Left renal cortex interstitium (tissue), 4 donors: ENCODE measurements around the gene GNG7. TPM values are rescaled to one million over a fixed set of nuclear protein-coding genes. Genes with fewer than 3 reads are reported as not detected.
"Not testable (repeated sequence)": the region's sequence is repeated elsewhere in the genome, so short reads cannot be mapped to it uniquely, and the experiment has no call there.

ENCODE experiments used
- DNase-seq, 4 donors: peaks; one replicate each; pipeline ENCODE4 v3.0.0-alpha.2; 2013; ENCODE audit warnings: low read depth in 4 of 4, low spot score in 2 of 4, missing footprints in 1 of 4
- polyA plus RNA-seq, 4 donors: library from polyadenylated mRNA; unstranded; fragments of 120-200 nt; gene quantifications; one replicate each; pipeline ENCODE4 v1.2.1, GENCODE V29; 2013; ENCODE audit not compliant: insufficient read length in 4 of 4

Gene GNG7
- polyA plus RNA-seq, 4 donors = 5.2 to 7.7 (median 7.0) TPM

DNA sequence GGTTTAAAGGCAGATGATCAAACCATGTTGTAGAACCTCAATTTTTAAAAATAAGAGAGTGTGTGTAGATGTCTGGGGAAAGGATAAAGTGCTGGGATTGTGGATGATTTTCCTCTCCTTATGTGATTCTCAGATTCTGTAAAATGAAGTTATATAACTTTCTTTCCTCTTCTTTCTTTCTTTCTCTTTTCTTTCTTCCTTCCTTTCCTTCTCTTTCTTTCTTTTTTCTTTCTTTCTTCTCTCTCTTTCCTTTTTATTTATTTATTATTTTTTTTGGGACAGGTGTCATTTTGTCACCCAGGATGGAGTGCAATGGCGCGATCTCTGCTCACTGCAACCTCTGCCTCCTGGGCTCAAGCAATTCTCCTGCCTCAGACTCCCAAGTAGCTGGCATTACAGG is 144.0 kb downstream of the GNG7 start:
- DNase-seq = no peak

GRCh38 chr19:2558131-2558530 is 144.4 kb downstream of the GNG7 start:
- DNase-seq = not testable (repeated sequence)

GRCh38 chr19:2557093-2557440 is 145.4 kb downstream of the GNG7 start:
- no peak for DNase-seq

GRCh38 chr19:2556221-2557092 is 146.0 kb downstream of the GNG7 start:
- DNase-seq = no peak

DNA sequence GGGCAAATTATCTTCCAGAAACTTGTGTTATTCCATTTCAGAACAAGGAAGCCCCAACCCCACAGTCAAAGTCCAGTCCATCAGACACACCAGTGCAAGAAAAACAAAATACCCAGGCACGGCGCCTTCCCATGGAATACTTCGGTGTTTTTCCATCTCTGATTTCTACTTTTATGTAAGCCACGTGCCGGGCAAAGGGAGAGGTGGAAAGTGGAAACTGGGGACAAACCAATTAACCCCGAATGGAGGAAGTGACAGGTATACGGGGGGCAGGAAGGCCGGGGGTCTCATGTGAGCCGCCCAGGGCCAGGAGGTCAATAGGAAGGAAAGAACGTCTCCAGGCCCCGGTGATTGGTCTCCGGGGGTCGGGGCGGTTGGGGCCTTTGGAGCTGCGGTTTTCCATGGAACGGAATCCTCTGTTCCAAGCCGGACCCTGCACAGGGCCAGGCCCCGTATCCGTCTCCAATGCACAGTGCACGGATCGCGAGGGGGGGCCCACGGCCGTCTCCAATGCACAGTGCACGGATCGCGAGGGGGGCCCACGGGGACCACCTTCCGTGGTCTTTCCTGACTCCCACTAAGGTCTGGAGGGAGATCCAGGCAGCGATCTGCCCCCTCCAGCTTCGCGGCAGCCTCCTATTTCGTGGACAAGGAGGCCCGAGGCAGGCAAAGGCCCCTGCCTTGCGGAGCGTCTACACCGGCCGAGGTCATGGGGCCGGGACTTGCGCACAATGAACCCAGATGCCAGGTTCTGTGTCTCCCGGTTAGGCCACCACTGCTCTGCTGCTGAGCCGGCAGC is 146.9 kb downstream of the GNG7 start:
- DNase-seq = no peak

GRCh38 chr19:2554856-2555255 is 147.6 kb downstream of the GNG7 start:
- no peak for DNase-seq

DNA sequence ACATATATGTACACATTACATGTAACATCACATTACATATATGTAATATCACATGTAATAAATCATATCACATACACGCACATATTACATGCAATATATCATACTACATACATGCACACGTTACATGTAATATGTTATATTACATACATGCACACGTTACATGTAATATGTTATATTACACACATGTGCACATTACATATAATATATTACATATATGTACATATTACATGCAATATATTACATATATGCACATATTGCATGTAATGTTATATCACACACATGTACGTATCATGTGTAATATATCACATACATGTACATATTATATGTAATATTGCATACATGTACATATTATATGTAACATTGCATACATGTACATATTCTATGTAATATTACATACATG is 149.0 kb downstream of the GNG7 start:
- DNase-seq = no peak

GRCh38 chr19:2552859-2553258 is 149.6 kb downstream of the GNG7 start:
- no peak for DNase-seq

DNA sequence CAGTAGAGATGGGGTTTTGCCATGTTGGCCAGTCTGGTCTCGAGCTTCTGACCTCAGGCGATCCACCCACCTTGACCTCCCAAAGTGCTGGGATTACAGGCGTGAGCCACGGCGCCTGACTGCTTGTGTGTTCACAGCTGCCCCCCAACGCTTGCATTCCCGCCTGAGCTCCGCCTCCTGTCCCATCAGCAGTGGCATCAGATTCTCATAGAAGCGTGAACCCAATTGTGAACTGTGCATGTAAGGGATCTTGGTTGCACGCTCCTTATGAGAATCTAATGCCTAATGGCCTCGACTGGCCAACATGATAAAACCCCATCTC is 150.7 kb downstream of the GNG7 start:
- DNase-seq = no peak

GRCh38 chr19:2551172-2551863 is 151.2 kb downstream of the GNG7 start:
- no peak for DNase-seq

GRCh38 chr19:2550431-2551171 is 151.9 kb downstream of the GNG7 start:
- DNase-seq = no peak

GRCh38 chr19:2549701-2550191 is 152.7 kb downstream of the GNG7 start:
- DNase-seq = no peak

GRCh38 chr19:2548966-2549365 is 153.5 kb downstream of the GNG7 start:
- DNase-seq = no peak

DNA sequence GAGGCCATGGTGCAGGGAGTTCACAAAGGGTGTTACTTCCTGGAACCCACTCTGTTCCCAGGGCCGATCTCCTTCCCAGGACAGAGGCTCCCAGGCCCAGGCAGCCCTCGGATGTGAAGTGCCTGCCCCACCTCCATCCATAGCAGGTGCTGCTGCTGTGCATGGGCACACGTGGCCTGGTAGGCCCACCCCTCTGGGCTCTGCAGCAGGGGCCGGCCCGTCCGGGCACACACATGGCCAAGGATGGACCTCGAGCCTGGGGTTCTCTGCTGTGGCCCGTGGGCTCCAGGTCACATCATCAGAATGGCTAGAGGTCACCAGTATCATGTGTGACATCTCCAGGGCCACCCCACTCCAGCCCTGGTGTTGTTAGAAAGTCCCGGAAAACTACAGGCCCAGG is 154.8 kb downstream of the GNG7 start:
- DNase-seq = no peak

DNA sequence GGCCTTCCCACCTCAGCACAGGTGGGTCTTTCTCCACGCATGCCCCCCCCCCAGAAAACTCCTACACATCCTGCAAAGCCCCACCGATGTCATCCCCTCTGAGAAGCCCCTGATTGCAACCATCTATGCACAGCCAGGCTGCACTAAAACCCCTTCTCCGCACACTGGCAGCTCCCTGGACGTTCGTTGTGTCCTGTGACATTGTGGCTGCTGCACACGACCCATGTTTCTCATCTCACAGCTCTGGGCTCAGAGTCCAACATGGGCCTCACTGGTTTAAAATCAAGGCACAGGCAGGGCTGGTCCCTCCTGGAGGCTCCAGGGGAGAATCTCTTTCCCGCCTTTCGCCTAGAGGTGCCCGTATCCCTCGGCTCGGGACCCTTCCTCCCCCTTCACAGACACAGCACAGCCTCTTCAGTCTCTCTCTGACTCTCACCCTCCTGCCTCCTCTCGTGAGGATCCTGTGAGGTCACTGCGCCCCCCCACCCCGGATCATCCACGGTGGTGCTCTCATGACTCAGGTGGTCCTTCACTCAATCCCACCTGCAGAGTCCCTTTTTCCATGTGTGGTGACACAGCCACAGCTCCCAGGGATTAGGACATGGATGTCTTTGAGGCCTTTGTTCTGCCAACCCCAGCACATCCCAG is 155.3 kb downstream of the GNG7 start:
- no peak for DNase-seq

DNA sequence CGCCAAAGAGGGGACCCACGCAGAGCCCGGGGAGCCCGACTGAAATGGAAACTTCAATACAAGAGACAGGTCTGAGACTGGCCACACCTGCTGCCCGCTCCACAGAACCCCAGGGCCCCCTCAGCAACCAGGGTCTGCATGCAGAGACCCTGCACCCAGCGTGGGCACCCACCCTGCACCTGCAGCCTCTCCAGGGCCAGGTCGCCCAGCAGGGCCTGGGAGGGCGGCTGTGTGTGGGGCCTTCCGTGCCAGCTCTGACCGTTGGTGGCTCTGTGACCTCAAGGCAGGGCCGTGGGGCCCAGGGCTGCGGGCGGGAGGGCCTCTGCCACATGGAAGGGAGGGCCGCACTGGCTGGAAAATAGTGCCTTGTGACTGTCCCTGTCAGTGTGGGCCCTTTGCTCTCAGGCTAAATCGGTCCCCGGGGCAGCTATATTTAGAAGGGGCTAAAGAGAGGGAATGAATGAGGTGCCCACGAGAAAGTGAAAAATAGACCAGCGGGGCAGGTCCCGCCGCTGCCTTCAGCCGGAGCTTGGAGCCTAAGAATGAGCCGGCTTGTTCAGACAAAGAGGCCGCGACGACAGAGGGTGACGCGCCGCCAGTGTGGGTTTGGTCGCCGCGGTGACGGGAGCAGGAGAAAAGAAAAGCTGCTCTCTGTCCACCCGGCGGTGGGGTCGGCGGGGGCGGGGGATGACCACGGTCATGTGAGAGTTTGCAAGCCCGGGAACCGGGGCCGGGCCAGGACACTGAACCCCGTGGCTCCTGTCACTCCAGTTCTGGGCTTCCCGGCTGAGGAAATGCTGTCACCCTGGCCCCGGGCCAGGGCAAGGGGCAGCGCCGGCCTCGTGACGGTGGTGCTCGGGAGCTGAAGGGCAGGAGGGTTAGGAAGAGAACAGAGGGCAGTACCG is 156.1 kb downstream of the GNG7 start:
- no peak for DNase-seq

DNA sequence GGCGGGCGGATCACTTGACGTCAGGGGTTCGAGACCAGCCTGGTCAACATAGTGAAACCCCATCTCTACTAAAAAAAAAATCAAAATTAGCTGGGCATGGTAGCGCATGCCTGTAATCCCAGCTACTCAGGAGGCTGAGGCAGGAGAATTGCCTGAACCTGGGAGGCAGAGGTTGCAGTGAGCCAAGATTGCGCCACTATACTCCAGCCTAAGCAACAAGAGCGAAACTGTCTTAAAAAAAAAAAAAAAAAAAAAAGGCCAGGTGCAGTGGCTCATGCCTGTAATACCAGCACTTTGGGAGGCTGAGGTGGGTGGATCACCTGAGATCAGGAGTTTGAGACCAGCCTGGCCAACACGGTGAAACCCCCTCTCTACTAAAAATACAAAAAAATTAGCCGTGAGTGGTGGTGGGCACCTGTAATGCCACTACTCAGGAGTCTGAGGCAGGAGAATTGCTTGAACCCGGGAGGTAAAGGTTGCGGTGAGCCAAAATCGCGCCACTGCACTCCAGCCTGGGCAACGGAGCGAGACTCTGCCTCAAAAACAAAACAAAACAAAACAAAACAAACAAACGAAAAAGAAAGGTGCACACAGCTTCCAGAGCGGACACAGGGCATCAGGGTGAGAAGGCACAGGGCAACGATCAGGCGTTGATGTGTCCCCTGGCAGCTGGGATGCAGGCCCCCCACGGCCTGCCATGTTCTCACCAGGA is 156.9 kb downstream of the GNG7 start:
- DNase-seq = not testable (repeated sequence)
